ENCODE data around the gene KLF7.

KLF7 gene

GRCh38 chr2:207148020-207148419, 17.7 kb downstream of the KLF7 start:
- no peak for DNase-seq (ENCODE audit: low read depth)

GRCh38 chr2:207144173-207144785, 21.5 kb downstream of the KLF7 start:
- no peak for DNase-seq (ENCODE audit: low read depth)

- DNase-seq (ENCODE audit: low read depth) = peak; percentile 44
Observed at GRCh38 chr2:207143215-207144172, 22.3 kb downstream of the KLF7 start.

GRCh38 chr2:207142461-207142860, 23.3 kb downstream of the KLF7 start:
- no peak for DNase-seq (ENCODE audit: low read depth)

GRCh38 chr2:207141386-207141785, 24.4 kb downstream of the KLF7 start:
- DNase-seq (ENCODE audit: low read depth) = no peak

- DNase-seq (ENCODE audit: low read depth) = no peak
Observed at GRCh38 chr2:207140265-207140664, 25.5 kb downstream of the KLF7 start.

- DNase-seq (ENCODE audit: low read depth) = no peak
Observed at GRCh38 chr2:207139552-207139951, 26.2 kb downstream of the KLF7 start.

GRCh38 chr2:207138627-207139297, 27.0 kb downstream of the KLF7 start:
- no peak for DNase-seq (ENCODE audit: low read depth)

GRCh38 chr2:207137596-207138337, 28.0 kb downstream of the KLF7 start:
- no peak for DNase-seq (ENCODE audit: low read depth)

GRCh38 chr2:207136874-207137273, 28.9 kb downstream of the KLF7 start:
- DNase-seq (ENCODE audit: low read depth) = no peak

GRCh38 chr2:207135801-207136457, 29.8 kb downstream of the KLF7 start:
- no peak for DNase-seq (ENCODE audit: low read depth)

GRCh38 chr2:207135340-207135739, 30.4 kb downstream of the KLF7 start:
- DNase-seq (ENCODE audit: low read depth) = no peak

- DNase-seq (ENCODE audit: low read depth) = no peak
Observed at GRCh38 chr2:207133820-207134519, 31.8 kb downstream of the KLF7 start.

- no peak for DNase-seq (ENCODE audit: low read depth)
Observed at GRCh38 chr2:207133458-207133819, 32.3 kb downstream of the KLF7 start.

GRCh38 chr2:207132019-207132418, 33.7 kb downstream of the KLF7 start:
- no peak for DNase-seq (ENCODE audit: low read depth)

- DNase-seq (ENCODE audit: low read depth) = no peak
Observed at GRCh38 chr2:207131594-207131993, 34.2 kb downstream of the KLF7 start.

- DNase-seq (ENCODE audit: low read depth) = no peak
Observed at GRCh38 chr2:207130958-207131521, 34.7 kb downstream of the KLF7 start.

GRCh38 chr2:207129821-207130220, 35.9 kb downstream of the KLF7 start:
- no peak for DNase-seq (ENCODE audit: low read depth)

GRCh38 chr2:207128867-207129266, 36.9 kb downstream of the KLF7 start:
- no peak for DNase-seq (ENCODE audit: low read depth)

- no peak for DNase-seq (ENCODE audit: low read depth)
Observed at GRCh38 chr2:207126724-207127308, 38.9 kb downstream of the KLF7 start.
